ENCODE data around the gene SCGB2A2.

Gene SCGB2A2

DNA sequence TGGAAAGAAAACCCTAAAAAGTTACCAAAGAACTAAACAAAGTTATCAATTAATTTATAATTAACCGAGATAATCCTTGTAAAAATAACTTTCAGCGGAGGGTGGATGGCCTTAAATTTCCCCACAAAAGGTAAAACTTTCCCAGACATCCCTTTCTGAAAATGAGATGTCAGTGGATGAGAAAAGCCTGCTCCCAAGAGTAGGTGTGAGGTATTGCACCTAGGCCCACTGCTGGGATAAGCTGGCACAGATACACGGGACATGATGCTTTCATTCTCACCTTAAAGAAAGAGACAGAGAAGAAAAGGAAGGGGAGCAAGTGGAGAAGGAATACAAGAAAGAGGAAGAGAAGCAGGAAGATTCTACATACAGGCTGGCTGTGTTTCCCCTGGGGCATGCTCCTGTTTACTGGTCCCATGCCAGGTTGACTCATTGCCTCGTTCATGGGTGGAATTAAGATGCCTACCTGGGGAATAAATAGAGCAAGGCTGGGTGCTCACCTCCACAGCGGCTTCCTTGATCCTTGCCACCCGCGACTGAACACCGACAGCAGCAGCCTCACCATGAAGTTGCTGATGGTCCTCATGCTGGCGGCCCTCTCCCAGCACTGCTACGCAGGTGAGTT lies at the start of gene SCGB2A2:
SCGB2A2 (plus strand) TSS at position 505 of the 625 bp plus-strand sequence; CDS start at position 564, 59 bp downstream.
- DNase-seq (ENCODE audit: low read depth, low spot score) = no peak

DNA sequence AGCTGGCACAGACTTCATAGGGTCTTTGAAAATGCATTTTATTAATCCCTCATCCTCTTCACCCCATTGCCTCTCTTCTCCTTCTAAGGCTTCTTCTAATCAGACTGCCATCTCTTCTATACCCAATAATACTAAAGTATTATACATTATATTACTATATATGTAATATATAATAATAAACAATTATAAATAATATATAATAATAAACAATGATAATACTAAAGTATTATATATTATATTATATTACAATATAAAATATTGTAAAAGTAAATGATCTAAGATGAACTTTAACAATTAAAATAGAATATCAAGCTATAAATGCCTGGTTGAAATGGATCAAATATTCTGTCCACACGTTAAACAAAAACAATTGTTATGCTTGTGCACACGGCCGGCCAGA lies 48.5 kb upstream of the SCGB2A2 start:
- no peak for DNase-seq (ENCODE audit: low read depth, low spot score)

DNA sequence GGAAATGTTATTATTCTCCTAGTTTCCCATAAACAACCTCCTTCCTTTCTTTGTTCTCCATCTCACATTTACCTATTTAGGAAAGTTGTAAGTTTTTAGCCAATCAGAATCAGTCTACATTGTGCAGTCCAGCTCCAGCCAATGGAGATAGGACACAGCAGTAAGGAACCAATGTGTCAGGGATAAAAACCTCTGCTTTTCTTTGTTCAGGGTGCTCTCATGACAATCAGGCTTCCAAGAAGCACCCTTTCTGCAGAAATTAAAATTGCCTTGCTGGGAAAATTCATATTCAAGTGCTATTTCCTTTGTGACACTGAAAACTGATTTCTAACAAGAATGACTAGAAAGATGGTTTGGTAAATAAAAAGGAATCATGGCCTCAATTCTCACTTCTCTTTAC lies 46.9 kb upstream of the SCGB2A2 start:
- DNase-seq (ENCODE audit: low read depth, low spot score) = no peak

DNA sequence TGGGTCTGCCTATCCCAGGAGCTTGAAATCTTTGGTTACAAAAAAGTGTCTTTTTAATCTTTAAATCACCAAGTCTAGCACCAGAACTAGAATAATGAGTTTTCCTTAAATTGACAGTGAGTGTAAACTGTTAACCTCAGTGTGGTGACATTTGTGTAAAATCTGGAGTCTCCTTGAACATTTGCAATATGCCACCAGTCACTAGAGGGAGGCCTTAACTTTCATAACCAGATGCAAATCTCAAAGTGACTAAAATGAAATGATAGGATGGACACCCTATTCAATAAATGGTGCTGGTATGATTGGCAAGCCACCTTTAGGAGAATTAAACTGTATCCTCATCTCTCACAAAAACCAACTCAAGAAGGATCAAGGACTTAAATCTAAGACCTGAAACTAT lies 36.2 kb upstream of the SCGB2A2 start:
- no peak for DNase-seq (ENCODE audit: low read depth, low spot score)

DNA sequence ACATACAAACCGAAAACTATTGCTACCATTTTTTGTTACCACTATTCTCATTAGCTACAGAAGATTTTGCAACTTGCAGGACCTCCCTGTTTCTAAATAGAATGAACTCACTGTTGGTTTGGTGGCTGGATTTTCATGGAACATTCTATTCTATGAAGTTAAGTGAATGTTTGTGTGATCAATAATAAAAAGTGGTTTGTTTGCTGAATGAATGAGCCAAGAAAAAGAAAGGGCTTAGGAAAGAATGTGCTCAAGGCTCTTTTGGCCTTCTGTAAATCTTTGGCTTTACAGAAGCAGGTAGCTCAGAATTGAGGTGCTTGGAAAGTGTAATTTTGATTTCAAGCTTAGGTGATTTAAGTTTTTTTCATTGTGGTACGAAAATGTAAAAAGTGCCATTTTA lies 33.8 kb upstream of the SCGB2A2 start:
- no peak for DNase-seq (ENCODE audit: low read depth, low spot score)

DNA sequence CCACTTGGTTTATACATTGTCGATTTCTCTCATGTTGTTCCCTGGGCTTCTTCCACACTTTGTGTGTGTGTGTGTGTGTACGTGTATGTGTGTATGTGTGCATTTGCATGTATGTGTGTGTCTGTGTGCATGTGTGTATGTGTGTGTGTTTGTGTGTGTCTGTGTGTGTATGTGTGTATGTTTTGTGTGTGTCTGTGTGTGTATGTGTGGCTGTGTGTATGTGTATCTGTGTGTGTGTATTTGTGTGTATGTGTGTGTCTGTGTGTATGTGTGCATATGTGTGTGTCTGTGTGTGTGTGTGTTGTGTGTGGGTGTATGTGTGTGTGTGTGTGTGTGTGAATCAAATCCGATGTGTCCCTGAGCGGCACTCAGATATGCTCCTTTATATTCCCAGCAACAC lies 32.5 kb upstream of the SCGB2A2 start:
- DNase-seq (ENCODE audit: low read depth, low spot score) = no peak

DNA sequence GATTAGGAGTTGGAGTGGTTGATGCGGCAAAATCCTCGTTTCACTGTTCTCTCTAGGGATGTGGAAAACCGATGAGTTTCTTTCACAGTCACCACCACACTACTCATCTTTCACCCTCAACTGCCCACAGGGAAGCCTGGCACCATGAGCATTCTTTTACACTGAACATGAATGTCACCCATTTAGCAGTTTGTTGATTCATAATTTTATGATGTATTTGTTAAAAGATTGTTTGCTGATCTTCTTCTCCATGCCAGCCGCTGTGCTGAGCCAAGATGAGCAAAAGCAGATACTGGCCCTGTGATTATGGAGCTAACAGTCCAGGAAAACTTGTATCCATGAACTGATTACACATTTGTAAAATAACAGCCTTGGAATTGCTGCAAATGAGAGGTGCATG lies 31.8 kb upstream of the SCGB2A2 start:
- no peak for DNase-seq (ENCODE audit: low read depth, low spot score)

DNA sequence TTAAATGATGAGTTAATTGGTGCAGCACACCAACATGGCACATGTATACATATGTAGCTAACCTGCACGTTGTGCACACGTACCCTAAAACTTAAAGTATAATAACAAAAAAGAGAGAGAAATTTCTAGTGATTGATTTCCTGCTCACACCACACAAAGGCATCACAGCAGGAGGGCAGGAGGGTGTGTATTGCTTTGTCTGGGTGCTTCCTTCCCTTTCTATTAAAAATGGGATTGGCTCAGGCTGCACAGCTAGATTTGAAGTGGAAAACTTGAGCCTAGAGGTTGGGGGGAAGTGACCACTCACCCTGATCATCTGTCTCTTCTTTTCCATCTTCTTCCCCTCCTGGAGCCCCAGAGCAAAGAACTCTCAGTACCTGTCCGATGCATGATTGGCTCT lies 28.9 kb upstream of the SCGB2A2 start:
- DNase-seq (ENCODE audit: low read depth, low spot score) = no peak

DNA sequence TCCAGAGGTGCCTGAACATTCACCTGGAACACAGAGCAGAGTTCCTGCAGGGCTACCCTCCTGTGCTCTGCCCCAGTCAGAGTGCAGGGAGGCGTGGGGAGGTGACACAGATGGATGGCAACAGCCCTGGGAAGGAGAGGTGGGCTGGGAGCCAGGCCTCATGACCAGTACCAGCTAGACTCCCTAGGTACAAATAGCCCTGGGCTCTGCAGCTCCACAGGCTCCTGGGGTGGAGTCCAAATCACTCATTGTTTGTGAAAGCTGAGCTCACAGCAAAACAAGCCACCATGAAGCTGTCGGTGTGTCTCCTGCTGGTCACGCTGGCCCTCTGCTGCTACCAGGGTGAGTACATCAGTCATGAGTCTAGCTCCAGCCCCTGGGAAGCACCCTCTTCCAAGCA lies 27.9 kb upstream of the SCGB2A2 start, which contains the start of gene SCGB1D2:
SCGB1D2 (plus strand) TSS at position 219 of the 400 bp plus-strand sequence; CDS start at position 288, 69 bp downstream.
- no peak for DNase-seq (ENCODE audit: low read depth, low spot score)

DNA sequence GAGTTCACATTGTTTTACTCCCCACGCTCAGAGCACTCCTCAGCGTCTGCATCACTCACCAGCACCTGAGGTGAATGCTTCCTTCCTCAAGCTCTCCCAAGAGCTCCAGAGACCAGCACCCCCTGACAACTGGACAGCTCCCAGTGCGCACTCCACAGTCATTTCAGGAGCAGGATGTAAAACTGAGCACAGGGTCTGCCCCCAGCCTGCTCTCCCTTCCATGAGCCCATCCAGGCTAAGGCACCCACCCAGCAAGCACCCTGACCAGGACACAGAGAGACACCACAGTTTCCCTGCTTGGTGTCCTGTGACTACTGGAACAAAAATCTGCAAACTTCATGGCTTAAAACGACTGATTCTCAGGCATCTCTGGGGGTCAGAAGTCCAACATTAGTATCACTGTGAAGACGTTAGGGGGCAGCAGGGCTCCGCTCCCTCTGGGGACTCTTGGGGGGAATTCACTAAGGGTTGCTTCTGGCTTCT lies 24.6 kb upstream of the SCGB2A2 start:
- no peak for DNase-seq (ENCODE audit: low read depth, low spot score)

DNA sequence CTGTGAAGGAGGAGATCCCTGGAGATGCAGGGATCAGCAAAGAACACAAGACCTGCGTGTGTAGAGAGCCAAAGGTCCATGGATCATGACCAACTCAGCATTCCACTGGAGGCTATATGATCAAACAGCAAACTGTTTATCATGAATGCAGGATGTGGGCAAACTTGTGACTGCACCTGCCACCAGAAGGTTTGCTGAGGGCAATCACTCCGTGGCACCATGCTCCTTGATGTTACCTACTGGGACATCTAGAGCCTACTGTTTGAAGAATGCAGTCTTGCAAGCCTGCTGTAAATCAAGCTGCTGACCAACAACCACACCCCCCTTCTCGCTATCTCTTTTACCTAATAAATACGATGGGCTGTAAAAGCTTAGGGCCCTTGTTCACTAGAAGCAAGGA lies 18.3 kb upstream of the SCGB2A2 start:
- no peak for DNase-seq (ENCODE audit: low read depth, low spot score)

DNA sequence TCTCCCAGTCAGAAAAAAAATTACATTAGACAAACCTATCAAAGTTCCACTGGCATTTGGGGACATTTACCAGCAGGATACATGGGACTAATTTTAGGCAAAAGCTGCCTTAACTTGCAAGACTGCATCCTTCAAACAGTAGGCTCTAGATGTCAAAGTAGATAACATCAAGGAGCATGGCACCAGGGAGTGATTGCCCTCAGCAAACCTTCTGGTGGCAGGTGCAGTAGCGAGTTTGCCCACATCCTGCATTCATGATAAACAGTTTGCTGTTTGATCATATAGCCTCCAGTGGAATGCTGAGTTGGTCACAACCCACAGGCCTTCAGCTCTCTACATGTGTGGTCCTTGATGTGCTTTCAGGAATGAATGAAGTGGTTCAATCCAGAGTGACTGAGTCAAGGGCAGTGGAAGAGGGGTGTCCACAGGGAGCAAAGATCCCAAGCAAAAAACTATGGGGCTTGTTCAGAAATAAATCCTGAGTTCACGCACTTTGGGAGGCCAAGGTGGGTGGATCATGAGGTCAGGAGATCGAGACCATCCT lies 15.9 kb upstream of the SCGB2A2 start:
- no peak for DNase-seq (ENCODE audit: low read depth, low spot score)

DNA sequence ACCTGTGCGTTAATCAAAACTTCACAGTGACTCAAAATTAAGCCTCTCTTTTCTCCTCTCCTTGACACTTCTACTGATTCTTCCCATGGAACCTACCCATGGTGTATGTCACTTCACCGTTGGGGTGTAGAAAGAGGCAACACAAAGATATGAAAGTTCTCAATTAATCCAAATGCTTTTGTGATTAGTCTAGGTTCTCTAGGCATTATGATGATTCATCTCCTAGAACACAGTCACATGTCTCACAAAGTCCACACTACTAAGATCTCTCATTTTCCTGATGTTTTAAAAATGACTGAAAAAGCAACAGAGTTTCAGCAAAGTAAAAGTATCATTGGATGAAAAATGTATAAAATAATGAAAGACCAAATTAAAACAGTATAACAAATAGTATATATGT lies 13.7 kb upstream of the SCGB2A2 start:
- DNase-seq (ENCODE audit: low read depth, low spot score) = no peak

DNA sequence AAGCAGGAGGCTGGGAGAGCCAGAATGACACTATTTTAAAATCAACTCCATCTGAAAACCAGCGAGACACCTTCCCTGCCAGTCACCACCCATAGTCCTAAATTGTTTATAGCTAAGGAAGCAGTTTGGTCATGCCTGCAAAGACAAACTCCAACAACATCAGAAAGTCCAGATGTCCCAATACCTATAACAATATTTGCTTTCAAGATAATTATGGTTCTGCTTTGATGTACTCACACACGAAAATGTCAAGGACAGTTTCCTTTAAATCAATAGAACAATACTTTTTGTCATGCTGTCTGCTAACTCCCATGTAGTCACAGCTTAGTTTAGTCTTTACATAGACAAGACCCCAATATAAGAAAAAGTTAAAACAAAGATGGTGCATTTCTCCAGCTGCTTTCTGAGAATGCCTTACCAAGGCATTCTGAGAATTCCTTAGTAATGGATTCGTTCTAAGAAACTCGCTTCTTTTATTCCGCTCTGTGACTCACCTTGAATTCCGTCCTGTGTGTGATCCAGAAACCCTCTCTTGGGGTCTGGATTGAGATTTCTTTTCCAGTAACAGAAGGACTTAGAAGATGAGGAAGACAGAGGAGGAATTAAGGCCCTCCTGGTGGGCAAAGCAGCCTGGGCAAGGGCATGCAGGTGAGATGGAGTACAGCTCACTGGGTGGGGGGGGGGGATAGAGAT lies 9.6 kb upstream of the SCGB2A2 start:
- no peak for DNase-seq (ENCODE audit: low read depth, low spot score)

DNA sequence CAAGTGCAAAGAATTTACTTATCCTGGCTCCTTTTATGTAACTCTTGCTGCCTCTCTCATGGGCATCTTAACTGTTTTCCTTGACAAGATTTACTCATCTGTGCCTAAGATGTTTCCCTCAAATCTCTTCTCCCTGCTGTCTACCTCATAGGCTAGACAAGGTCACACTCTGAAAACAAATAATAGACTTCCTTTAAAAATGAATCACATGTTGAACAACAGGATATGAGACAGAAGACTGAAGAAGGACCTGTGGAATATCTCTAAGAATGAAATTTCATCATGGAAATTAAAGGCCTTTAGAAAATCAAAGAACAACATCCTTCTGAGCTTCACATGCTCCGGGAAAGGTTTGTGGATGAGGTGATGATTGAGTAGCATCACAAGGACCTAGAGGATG lies 6.0 kb upstream of the SCGB2A2 start:
- no peak for DNase-seq (ENCODE audit: low read depth, low spot score)

DNA sequence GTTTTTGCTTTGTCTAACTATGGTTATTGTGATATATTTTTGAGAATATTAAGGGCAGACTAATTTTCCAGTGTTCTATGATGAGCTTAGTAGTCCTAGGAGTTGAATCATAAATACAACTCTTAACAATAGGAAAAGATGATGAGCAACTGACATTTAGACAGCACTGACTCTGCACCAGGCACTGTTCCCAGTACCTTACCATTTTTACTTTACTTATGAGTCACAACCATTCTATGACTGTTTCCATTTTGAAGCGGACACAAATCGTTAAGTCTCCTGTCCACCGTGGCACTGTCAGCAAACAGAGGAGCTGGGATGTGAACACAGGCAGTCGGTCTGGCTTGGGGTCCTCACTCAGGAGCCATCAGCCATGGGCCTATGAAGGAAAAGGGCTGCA lies 3.4 kb upstream of the SCGB2A2 start:
- no peak for DNase-seq (ENCODE audit: low read depth, low spot score)

DNA sequence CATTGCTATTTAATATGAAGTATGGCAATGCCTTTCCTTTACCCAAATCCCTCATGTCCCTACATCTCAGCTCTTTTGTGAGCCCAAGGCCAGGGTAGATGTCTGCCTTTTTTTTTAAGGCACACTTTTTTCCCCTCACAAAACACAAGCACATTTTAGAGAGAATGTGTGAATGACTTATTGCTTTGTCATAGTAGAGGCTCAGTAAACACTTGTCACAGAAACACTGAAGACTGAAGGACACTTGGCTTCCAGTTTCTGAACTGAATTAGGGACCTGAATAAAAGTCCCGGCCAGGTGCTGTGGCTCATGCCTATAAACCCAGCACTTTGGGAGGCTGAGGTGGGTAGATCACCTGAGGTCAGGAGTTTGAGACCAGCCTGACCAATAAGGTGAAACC lies 2.9 kb upstream of the SCGB2A2 start:
- DNase-seq (ENCODE audit: low read depth, low spot score) = no peak

DNA sequence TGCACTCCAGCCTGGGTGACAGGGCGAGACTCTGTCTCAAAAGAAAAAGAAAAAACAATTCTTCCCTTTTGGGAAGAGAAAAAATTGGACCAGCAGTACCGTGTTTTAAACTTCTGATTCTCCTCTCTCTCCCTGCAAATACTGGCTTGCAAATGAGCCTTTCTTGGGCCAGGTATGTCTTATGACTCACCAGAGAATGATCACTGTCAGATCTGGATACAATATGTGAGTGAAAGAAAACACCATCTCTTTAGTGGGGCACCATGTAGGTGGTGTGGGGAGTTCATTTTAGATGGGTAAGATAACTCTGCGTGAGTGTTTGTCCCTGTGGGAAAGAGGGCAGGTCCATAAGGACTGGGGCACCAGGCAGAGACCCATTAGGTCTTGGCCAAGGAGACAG lies 2.4 kb upstream of the SCGB2A2 start:
- DNase-seq (ENCODE audit: low read depth, low spot score) = no peak

DNA sequence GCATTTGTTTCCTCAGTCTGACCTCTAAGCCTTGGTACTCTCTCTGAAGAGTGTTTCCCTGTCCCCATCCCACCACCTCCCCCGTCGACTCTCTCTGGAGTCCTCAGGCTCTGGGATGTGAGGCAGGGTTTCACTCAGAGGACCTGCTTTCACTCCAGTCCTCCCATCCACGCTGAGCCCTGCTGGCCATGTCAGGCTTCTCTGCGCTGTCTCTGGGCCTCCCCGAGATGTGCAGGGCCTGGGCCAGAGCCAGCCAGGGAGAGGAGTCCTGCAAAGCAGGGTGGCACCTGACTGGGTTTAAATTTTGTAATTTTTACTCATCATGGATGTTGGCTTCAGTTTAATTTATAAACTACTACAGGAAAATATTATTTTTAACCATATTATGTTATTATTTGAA lies 3.3 kb downstream of the SCGB2A2 start:
- DNase-seq (ENCODE audit: low read depth, low spot score) = no peak

DNA sequence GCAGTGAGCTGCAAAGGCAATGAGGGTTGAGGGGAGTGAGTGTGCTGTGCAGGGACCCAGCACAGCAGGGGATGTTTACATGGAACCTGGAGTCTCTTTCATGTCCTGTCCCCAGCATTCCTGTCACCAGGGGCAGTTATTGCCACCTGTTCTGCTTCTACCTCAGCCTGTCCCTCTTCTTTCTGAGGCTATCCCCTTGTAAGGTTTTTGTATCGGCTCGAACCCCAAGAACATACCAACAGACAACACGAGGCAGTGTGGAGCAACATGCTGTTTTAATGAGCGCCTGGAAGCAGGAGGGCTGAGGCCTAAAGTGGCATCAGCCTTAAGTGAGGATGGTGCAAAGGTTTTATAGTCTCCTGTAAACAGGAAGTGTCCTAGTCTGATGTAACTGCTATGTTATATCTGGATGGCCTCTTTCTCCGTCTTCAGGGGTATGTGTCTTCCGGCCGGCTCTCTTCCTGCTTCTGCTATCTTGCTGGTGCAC lies 3.9 kb downstream of the SCGB2A2 start:
- no peak for DNase-seq (ENCODE audit: low read depth, low spot score)

DNA sequence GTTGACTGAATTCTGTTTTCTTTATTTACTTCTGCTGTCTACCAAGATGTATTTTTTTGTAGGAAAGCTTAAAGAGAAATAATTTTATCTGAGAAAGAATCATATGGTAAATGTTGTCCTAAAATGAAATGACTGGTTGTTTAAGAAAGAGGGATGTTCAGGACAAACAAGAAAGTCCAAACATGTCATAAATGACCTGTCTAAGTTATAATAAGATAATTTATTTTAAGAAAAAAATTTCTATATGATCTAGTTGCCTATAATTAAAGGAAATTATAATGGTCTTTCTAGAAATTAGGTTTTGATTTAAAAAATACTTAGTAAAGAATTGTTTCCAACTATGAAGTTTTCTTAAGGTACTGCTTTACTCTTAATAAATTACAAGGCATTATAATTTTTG lies 10.5 kb downstream of the SCGB2A2 start:
- no peak for DNase-seq (ENCODE audit: low read depth, low spot score)

DNA sequence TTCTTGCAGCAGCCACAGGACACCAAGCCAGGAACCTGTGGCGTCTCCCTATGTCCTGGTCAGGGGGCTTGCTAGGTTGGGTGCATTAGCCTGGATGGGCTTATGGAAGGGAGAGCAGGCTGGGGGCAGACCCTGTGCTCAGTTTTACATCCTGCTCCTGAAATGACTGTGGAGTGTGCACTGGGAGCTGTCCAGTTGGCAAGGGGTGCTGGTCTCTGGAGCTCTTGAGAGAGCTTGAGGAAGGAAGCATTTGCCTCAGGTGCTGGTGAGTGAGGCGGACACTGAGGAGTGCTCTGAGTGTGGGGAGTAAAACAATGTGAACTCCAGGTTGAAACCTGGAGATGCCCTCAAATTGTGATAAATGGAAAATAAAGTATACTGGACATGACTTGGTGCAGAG lies 25.5 kb downstream of the SCGB2A2 start:
- no peak for DNase-seq (ENCODE audit: low read depth, low spot score)

DNA sequence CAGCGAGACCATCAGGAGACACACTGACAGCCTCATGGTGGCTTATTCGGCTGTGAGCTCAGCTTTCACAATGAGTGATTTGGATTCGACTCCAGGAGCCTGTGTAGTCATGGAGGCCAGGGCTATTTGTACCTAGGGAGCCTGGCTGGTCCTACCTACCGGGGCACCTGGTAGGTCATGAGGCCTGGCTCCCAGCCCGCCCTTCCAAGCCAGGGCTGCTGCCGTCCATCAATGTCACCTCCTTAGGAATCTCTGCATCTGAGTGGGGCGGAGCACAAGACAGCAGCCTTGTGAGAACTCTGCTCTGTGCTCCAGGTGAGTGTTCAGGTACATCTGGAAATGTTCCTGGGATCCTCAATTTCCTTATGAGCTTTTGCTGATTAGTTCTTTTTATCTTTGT lies 29.0 kb downstream of the SCGB2A2 start, which contains the start of gene SCGB1D4:
SCGB1D4 (minus strand) TSS at position 101 of the 400 bp plus-strand sequence; CDS start at position 36, 65 bp downstream.
- DNase-seq (ENCODE audit: low read depth, low spot score) = no peak
